H1 (cell line): ENCODE results near the gene PLA2G4A. TPM values are rescaled to one million over a fixed set of nuclear protein-coding genes. Genes with fewer than 3 reads are reported as not detected.

Experiments used
- CTCF ChIA-PET: fragments of 300-600 bp; sonication (Branson Sonifier 250); formaldehyde crosslinking; loops from one replicate; lab custom pipeline; 2021; ENCODE audit not compliant: partially characterized antibody; lab: Charles Lee
- POLR2A ChIA-PET: fragments of 300-600 bp; sonication (Branson Sonifier 250); formaldehyde crosslinking; loops from one replicate; lab custom pipeline; 2021; ENCODE audit warnings: inconsistent platforms; ENCODE audit not compliant: partially characterized antibody; lab: Charles Lee
- DNase-seq, 2 experiments: peaks; one replicate each; pipeline versions ENCODE4 v3.0.0 to v3.0.0-alpha.2; 2010 to 2022; ENCODE audit warnings: low spot score in 2 of 2, low read depth in 1 of 2, mixed read lengths in 1 of 2
- FAIRE-seq: peaks from 2 replicates; lab custom pipeline; 2011; peaks lifted over from hg19 to GRCh38; lab: Jason Lieb, UNC
- H2AFZ ChIP-seq: 2 replicates; pipeline ENCODE4 v1.8.1; 2012; ENCODE audit warnings: low read length, inconsistent platforms
- H2AK5ac ChIP-seq: 2 replicates; pipeline ENCODE4 v1.6.1; 2013; ENCODE audit warnings: low read depth, low read length
- H2BK120ac ChIP-seq: replicated peaks from 2 replicates; pipeline ENCODE3; 2013; ENCODE audit warnings: low read depth, low read length, inconsistent platforms
- H2BK12ac ChIP-seq: 2 replicates; pipeline ENCODE4 v1.6.1; 2013; ENCODE audit warnings: low read depth, low read length
- H2BK15ac ChIP-seq: 2 replicates; pipeline ENCODE4 v1.6.1; 2013; ENCODE audit warnings: low read length
- H2BK20ac ChIP-seq: 2 replicates; pipeline ENCODE4 v1.6.1; 2013; ENCODE audit warnings: low read length
- H2BK5ac ChIP-seq: 2 replicates; pipeline ENCODE4 v1.6.1; 2013; ENCODE audit warnings: low read depth, low read length
- H3K14ac ChIP-seq: 2 replicates; pipeline ENCODE4 v1.6.1; 2013; ENCODE audit warnings: inconsistent platforms; ENCODE audit not compliant: insufficient read length
- H3K18ac ChIP-seq: 2 replicates; pipeline ENCODE4 v1.6.1; 2013; ENCODE audit warnings: low read length; ENCODE audit errors: extremely low read depth
- H3K23ac ChIP-seq: 2 replicates; pipeline ENCODE4 v1.6.1; 2013; ENCODE audit warnings: inconsistent platforms; ENCODE audit not compliant: insufficient read length
- H3K23me2 ChIP-seq: 2 replicates; pipeline ENCODE4 v1.6.1; 2013; ENCODE audit warnings: low read depth, low read length
- H3K27ac ChIP-seq: 2 replicates; pipeline ENCODE4 v1.6.1; 2011; ENCODE audit warnings: low read depth, low read length, inconsistent platforms
- H3K27me3 ChIP-seq, 4 experiments: replicated peaks in 1 of 4; 1 replicate in 1 of 4; 2 replicates in 3 of 4; pipeline versions ENCODE4 v1.6.1 to v1.8.1; 2011 to 2013; ENCODE audit warnings: low read length in 3 of 4, mild to moderate bottlenecking in 3 of 4, inconsistent platforms in 2 of 4, mixed read lengths in 2 of 4, moderate library complexity in 1 of 4; ENCODE audit not compliant: control insufficient read depth in 3 of 4, insufficient read depth in 3 of 4; ENCODE audit errors: extremely low read depth in 1 of 4
- H3K36me3 ChIP-seq, 4 experiments: 2 replicates each; pipeline versions ENCODE4 v1.6.1 to v1.8.1; 2011 to 2013; ENCODE audit warnings: mild to moderate bottlenecking in 4 of 4, low read length in 3 of 4, moderate library complexity in 2 of 4, control low read depth in 1 of 4, inconsistent platforms in 1 of 4; ENCODE audit not compliant: insufficient read depth in 4 of 4, control insufficient read depth in 2 of 4
- H3K4ac ChIP-seq: replicated peaks from 2 replicates; pipeline ENCODE3; 2013; ENCODE audit warnings: low read length, low read depth, mixed read lengths, inconsistent platforms; ENCODE audit not compliant: insufficient read length
- H3K4me1 ChIP-seq, 4 experiments: replicated peaks in 1 of 4; 1 replicate in 1 of 4; 2 replicates in 3 of 4; pipeline versions ENCODE4 v1.6.1 to v1.8.1; 2011 to 2013; ENCODE audit warnings: low read length in 3 of 4, inconsistent platforms in 2 of 4, mixed read lengths in 1 of 4; ENCODE audit not compliant: insufficient read depth in 4 of 4, control insufficient read depth in 3 of 4
- H3K4me2 ChIP-seq, 2 experiments: 2 replicates each; pipeline versions ENCODE4 v1.6.1 to v1.8.1; 2011 to 2013; ENCODE audit warnings: low read depth in 2 of 2, low read length in 2 of 2, control low read depth in 1 of 2, inconsistent platforms in 1 of 2, mild to moderate bottlenecking in 1 of 2; ENCODE audit not compliant: insufficient read depth in 1 of 2
- H3K4me3 ChIP-seq, 4 experiments: fragments of 200-600, 300-600 bp in 1 of 4; sonication (generic), shearing (Covaris generic), sonication (Bioruptor Twin) in 1 of 4; 2 replicates each; pipeline versions ENCODE4 v1.5.1 to v1.8.1; 2011 to 2016; ENCODE audit warnings: low read length in 4 of 4, low read depth in 3 of 4, control low read depth in 2 of 4, inconsistent platforms in 2 of 4, mild to moderate bottlenecking in 2 of 4, mixed read lengths in 1 of 4, moderate library complexity in 1 of 4; ENCODE audit not compliant: insufficient read depth in 2 of 4; ENCODE audit errors: extremely low read depth in 1 of 4
- H3K56ac ChIP-seq: replicated peaks from 2 replicates; pipeline ENCODE3; 2013; ENCODE audit warnings: low read depth, mild to moderate bottlenecking, mixed read lengths, low read length, inconsistent platforms; ENCODE audit not compliant: insufficient read length
- H3K79me1 ChIP-seq: 2 replicates; pipeline ENCODE4 v1.6.1; 2013; ENCODE audit warnings: low read depth, low read length, control low read depth
- H3K79me2 ChIP-seq, 2 experiments: 2 replicates each; pipeline versions ENCODE4 v1.6.1 to v1.8.1; 2012 to 2013; ENCODE audit warnings: low read length in 2 of 2, mild to moderate bottlenecking in 2 of 2, inconsistent platforms in 1 of 2; ENCODE audit not compliant: insufficient read depth in 2 of 2, control insufficient read depth in 1 of 2
- H3K9ac ChIP-seq, 4 experiments: replicated peaks in 1 of 4; 1 replicate in 1 of 4; 2 replicates in 3 of 4; pipeline versions ENCODE4 v1.6.1 to v1.8.1; 2011 to 2013; ENCODE audit warnings: low read depth in 3 of 4, low read length in 3 of 4, control low read depth in 2 of 4, mild to moderate bottlenecking in 2 of 4, moderate library complexity in 2 of 4, inconsistent platforms in 1 of 4; ENCODE audit errors: extremely low read depth in 1 of 4
- H3K9me3 ChIP-seq, 2 experiments: 2 replicates each; pipeline versions ENCODE4 v1.6.1 to v1.8.1; 2012 to 2013; ENCODE audit warnings: mild to moderate bottlenecking in 2 of 2, moderate library complexity in 2 of 2, control low read depth in 1 of 2, inconsistent platforms in 1 of 2, low read depth in 1 of 2, low read length in 1 of 2, mixed read lengths in 1 of 2; ENCODE audit not compliant: insufficient read depth in 2 of 2
- H4K20me1 ChIP-seq, 2 experiments: replicated peaks in 1 of 2; 2 replicates each; pipeline versions ENCODE3 to v1.8.1; 2011 to 2013; ENCODE audit warnings: inconsistent platforms in 2 of 2, low read length in 2 of 2, mild to moderate bottlenecking in 1 of 2; ENCODE audit not compliant: insufficient read depth in 2 of 2, control insufficient read depth in 1 of 2
- H4K5ac ChIP-seq: 2 replicates; pipeline ENCODE4 v1.6.1; 2013; ENCODE audit warnings: low read length, low read depth, mixed read lengths, inconsistent platforms; ENCODE audit not compliant: insufficient read length
- H4K8ac ChIP-seq: 2 replicates; pipeline ENCODE4 v1.8.0; 2013; ENCODE audit warnings: mild to moderate bottlenecking, moderate library complexity, low read length, inconsistent platforms; ENCODE audit not compliant: insufficient read depth; ENCODE audit errors: extremely low read depth
- H4K91ac ChIP-seq: replicated peaks from 2 replicates; pipeline ENCODE3; 2013; ENCODE audit warnings: low read length, mixed read lengths, inconsistent platforms; ENCODE audit not compliant: insufficient read length
- ATF2 ChIP-seq: IDR thresholded peaks from 2 replicates; pipeline ENCODE4 v1.6.1; 2012; ENCODE audit warnings: low read length, inconsistent platforms
- CBX8 ChIP-seq: fragments of 300-800, 300-1000 bp; sonication (generic); IDR thresholded peaks from 2 replicates; pipeline ENCODE4 v1.7.1; 2016; ENCODE audit warnings: low read depth, low read length, borderline replicate concordance
- E2F6 ChIP-seq: IDR thresholded peaks from 2 replicates; pipeline ENCODE4 v1.6.1; 2012; ENCODE audit warnings: inconsistent platforms
- FOSL1 ChIP-seq: IDR thresholded peaks from 2 replicates; pipeline ENCODE4 v1.6.1; 2011; ENCODE audit warnings: mild to moderate bottlenecking, low read depth, low read length, moderate library complexity; ENCODE audit not compliant: insufficient read depth
- TAF1 ChIP-seq: IDR thresholded peaks from 2 replicates; pipeline ENCODE4 v1.6.1; 2011; ENCODE audit warnings: mild to moderate bottlenecking, low read depth, low read length
- TAF7 ChIP-seq: optimal IDR thresholded peaks from 2 replicates; pipeline ENCODE3; 2011; ENCODE audit warnings: low read depth, mild to moderate bottlenecking, inconsistent platforms, low read length, moderate library complexity, borderline replicate concordance
- TCF12 ChIP-seq: IDR thresholded peaks from 2 replicates; pipeline ENCODE4 v1.6.1; 2011; ENCODE audit warnings: low read depth, mild to moderate bottlenecking, low read length
- TEAD4 ChIP-seq: IDR thresholded peaks from 2 replicates; pipeline ENCODE4 v1.6.1; 2012; ENCODE audit warnings: low read depth, low read length, inconsistent platforms, mixed read lengths
- WGBS, 2 experiments: shearing (Covaris generic) in 1 of 2; methylation state at CpG; one replicate each; pipeline versions ENCODE4 v1.1.6 to v1.1.7; 2013 to 2015; ENCODE audit warnings: low lambda C conversion rate in 2 of 2, mixed read lengths in 2 of 2, inconsistent platforms in 1 of 2, low coverage in 1 of 2, missing lambda C conversion rate in 1 of 2; ENCODE audit not compliant: insufficient replicate concordance in 2 of 2, insufficient coverage in 1 of 2, insufficient read length in 1 of 2; ENCODE audit errors: extremely low coverage in 1 of 2, missing lambda C conversion rate in 1 of 2; 5-methylcytosine and 5-hydroxymethylcytosine counted together
- polyA plus RNA-seq, 7 experiments: library from polyadenylated mRNA; depleted of rRNA in 3 of 7; stranded (reverse) in 5 of 7; unstranded in 2 of 7; fragments of >200 nt in 5 of 7; fragments of 200-250 nt in 2 of 7; gene quantifications; 1 replicate in 5 of 7; 2 replicates in 1 of 7; 4 replicates in 1 of 7; pipeline versions ENCODE4 v1.2.1 to v1.2.3, GENCODE V29; 2011 to 2013; ENCODE audit warnings: missing spikeins in 2 of 7, mixed read lengths in 2 of 7
- total RNA-seq: library from RNA; stranded (reverse); fragmentation: NEBNext Ultra II Directional; extraction: Animal tissue kit (Norgen Biotek cat#: 25700); gene quantifications from 2 replicates; pipeline ENCODE4 v1.2.1, GENCODE V29; 2021

PLA2G4A gene
- total and polyA plus RNA-seq, 2 of the 8 experiments (the other 6 are each of a cell fraction or from before 2014, with no cell fraction given) = 0.63 to 1.4 TPM

GRCh38 chr1:186977266-186977957, 148.7 kb downstream of the PLA2G4A start:
- Histone ChIP-seq H2BK5ac (no peak overlapping the region), H4K8ac (no peak overlapping the region), H2BK12ac (no peak overlapping the region), H2BK120ac (no peak overlapping the region)
- POLR2A ChIA-PET = no interaction called here
- TF ChIP-seq TEAD4 (no peak), TAF7 (no peak), TCF12 (no peak), E2F6 (no peak), CBX8 (no peak), TAF1 (no peak), FOSL1 (no peak), ATF2 (no peak)
- TF ChIP-seq, all 59 proteins: peak for 0
- Histone ChIP-seq H3K36me3 (no peaks in the 10 kb centered on the region), H3K79me1 (no peaks in the 10 kb centered on the region), H3K27ac (no peak overlapping the region), H3K27me3 (peaks cover 0 to 1% (median 0%) of the 10 kb centered on the region in 4 experiments; a peak in 1 of 7 replicates), H3K23me2 (no peaks in the 10 kb centered on the region), H3K56ac (no peak overlapping the region), H2BK15ac (no peak overlapping the region), H2BK20ac (no peak overlapping the region), H4K91ac (no peak overlapping the region), H2AK5ac (no peak overlapping the region), H3K14ac (no peak overlapping the region), H4K20me1 (no peaks in the 10 kb centered on the region), H3K4me1 (0 out of 7 replicates have a peak, but pooled peaks cover 0 to 4% (median 0%) of the 10 kb centered on the region in 4 experiments), H3K79me2 (no peaks in the 10 kb centered on the region), H3K23ac (no peak overlapping the region), H3K4me3 (no peak overlapping the region), H2AFZ (no peak overlapping the region), H3K9me3 (no peaks in the 10 kb centered on the region), H4K5ac (no peak overlapping the region), H3K18ac (no peak overlapping the region), H3K4ac (no peak overlapping the region), H3K9ac (no peak overlapping the region), H3K4me2 (no peak overlapping the region)
- FAIRE-seq = no peak
- CTCF ChIA-PET = interaction anchor here (1.2 to 2.0 kb wide), 4 partner anchors 9 to 298 kb away, joined by 4 to 10 read pairs (median 6); partner anchors contain the start of gene PTGS2
- WGBS, 2 experiments = 92% methylated on average over 3 of the region's 3 CpGs; no CpG with 5 or more reads in 1 of the 2 experiments
- DNase-seq = no peak
